ENCODE data around the gene NNAT. TPM values are rescaled to one million over a fixed set of nuclear protein-coding genes. Genes with fewer than 3 reads are reported as not detected.

Gene NNAT
- total RNA-seq, 2 donors from 2014 or later: 0.19 to 0.93 TPM

DNA sequence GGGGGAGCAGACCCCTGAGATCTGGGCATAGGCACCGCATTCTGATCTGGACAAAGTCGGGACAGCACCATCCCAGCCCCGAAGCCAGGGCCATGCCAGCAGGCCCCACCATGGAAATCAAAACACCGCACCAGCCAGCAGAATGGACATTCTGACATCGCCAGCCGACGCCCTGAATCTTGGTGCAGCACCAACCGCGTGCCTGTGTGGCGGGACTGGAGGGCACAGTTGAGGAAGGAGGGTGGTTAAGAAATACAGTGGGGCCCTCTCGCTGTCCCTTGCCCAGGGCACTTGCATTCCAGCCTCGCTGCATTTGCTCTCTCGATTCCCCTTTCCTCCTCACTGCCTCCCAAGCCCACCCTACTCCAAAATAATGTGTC, 2.0 kb downstream of the NNAT start:
- no peak for DNase-seq
- Mint-ChIP-seq H3K27me3 (ENCODE audit: low read depth) (no peaks in the 10 kb centered on the region), H3K4me3 (no peak overlapping the region), H3K9me3 (no peaks in the 10 kb centered on the region), H3K36me3 (ENCODE audit: insufficient read depth in 2 of 2) (peaks cover 1 to 3% of the 10 kb centered on the region in 2 donors), H3K4me1 (ENCODE audit: low read depth) (peaks cover 47% of the 10 kb centered on the region), H3K27ac (no peak overlapping the region)
- no peak for ATAC-seq (replicated peaks in 1 of 2)

GRCh38 chr20:37523911-37524700, 3.1 kb downstream of the NNAT start:
- DNase-seq (no peak), ATAC-seq (replicated peaks in 1 of 2) (no peak)
- H3K4me1 Mint-ChIP-seq (ENCODE audit: low read depth): peaks cover 57% of the 10 kb centered on the region
- no peaks in the 10 kb centered on the region for H3K27me3 Mint-ChIP-seq (ENCODE audit: low read depth)
- no peak overlapping the region for H3K27ac Mint-ChIP-seq
- H3K36me3 Mint-ChIP-seq (ENCODE audit: insufficient read depth in 2 of 2): peaks cover 1 to 4% of the 10 kb centered on the region in 2 donors
- no peak overlapping the region for H3K4me3 Mint-ChIP-seq
- H3K9me3 Mint-ChIP-seq: no peaks in the 10 kb centered on the region

DNA sequence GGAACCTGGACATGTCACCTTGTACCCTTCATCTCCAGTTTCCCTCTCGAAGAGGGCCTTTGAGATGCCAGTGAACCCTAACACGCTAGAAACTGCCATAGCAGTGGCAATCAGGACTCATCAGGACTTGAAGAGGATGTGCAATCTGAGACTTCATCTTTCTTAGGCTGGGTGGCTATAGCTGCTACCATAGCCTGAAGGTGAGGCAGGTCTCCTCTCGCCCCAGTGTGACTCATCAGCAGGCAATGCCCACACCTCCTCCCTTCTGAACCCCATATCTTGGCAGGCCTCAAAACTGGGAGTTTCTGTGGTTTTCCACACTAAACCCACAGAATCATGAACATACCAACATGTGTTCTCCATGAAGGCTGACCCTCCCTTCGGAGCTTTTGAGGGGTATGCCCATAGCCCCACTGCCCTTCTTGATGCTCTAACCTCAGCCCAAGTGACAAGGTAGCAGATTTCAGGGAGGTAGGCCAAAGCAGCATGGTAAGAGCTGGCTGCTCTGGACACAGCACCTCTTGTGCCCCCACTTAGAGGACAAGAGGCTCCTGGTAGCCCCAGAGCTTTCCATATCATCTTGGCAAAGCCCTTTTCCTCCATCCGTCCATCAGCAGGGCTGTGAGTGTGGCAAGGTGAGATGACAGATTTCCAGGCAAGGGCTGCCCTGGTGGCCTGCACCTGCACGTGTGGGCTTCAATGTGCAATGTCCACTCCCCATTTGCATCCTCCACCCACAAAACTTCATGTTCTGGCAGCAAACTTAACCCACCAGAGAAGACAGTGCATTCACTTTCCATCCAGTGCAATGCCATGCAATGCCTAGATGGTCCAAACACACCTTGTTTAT, 4.0 kb downstream of the NNAT start:
- DNase-seq: peak in 1 of 2 donors; percentile 60
- Mint-ChIP-seq H3K4me3 (peak overlapping the region; percentile 88 to 90), H3K27me3 (ENCODE audit: low read depth) (no peaks in the 10 kb centered on the region), H3K36me3 (ENCODE audit: insufficient read depth in 2 of 2) (peaks cover 1 to 4% of the 10 kb centered on the region in 2 donors), H3K9me3 (no peaks in the 10 kb centered on the region), H3K4me1 (ENCODE audit: low read depth) (peaks cover 61% of the 10 kb centered on the region), H3K27ac (peak overlapping the region; percentile 20)
- peak in 1 of 2 donors; percentile 42 for ATAC-seq (replicated peaks in 1 of 2)

GRCh38 chr20:37525810-37526209, 4.8 kb downstream of the NNAT start:
- no peaks in the 10 kb centered on the region for H3K27me3 Mint-ChIP-seq (ENCODE audit: low read depth)
- H3K9me3 Mint-ChIP-seq: no peaks in the 10 kb centered on the region
- H3K4me1 Mint-ChIP-seq (ENCODE audit: low read depth): peaks cover 55% of the 10 kb centered on the region
- peaks cover 1 to 4% of the 10 kb centered on the region in 2 donors for H3K36me3 Mint-ChIP-seq (ENCODE audit: insufficient read depth in 2 of 2)
- DNase-seq (no peak), ATAC-seq (replicated peaks in 1 of 2) (no peak)
- no peak overlapping the region for H3K27ac Mint-ChIP-seq
- H3K4me3 Mint-ChIP-seq: peak overlapping the region; percentile 88 to 90

DNA sequence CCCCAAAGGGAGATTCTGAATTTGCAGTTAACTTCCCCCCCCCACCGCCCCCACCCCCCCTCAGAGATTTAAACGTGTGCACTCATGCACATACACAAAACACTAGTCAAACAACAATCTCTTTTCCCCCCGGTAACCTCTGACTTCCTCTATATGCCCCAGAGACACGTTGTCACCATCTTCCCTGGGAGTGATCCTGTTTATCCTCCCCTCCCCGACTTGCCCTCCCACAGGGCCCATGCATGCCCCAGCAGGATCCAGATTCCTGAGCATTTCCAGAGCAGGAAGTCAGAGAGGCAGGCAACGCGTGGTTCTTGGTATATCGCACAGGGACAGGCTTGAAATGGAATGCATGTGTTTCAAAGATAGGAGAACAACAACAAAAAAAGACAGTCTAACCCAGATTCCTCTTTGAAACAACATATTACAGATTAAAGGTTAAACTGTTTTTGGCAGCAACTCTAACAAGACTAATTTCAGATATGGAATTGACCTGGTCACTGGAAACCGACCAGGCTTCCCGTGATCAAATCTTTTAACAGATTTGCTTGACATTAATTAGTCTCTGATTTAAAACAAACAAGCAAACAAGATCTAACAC, 5.3 kb downstream of the NNAT start:
- no peak for DNase-seq
- H3K36me3 Mint-ChIP-seq (ENCODE audit: insufficient read depth in 2 of 2): peaks cover 1 to 4% of the 10 kb centered on the region in 2 donors
- H3K27ac Mint-ChIP-seq: peak overlapping the region; percentile 85
- H3K27me3 Mint-ChIP-seq (ENCODE audit: low read depth): no peaks in the 10 kb centered on the region
- peak overlapping the region; percentile 88 to 90 for H3K4me3 Mint-ChIP-seq
- no peaks in the 10 kb centered on the region for H3K9me3 Mint-ChIP-seq
- no peak for ATAC-seq (replicated peaks in 1 of 2)
- peaks cover 55% of the 10 kb centered on the region for H3K4me1 Mint-ChIP-seq (ENCODE audit: low read depth)

- Mint-ChIP-seq H3K4me3 (peak overlapping the region; percentile 88 to 90), H3K4me1 (ENCODE audit: low read depth) (peaks cover 49% of the 10 kb centered on the region), H3K36me3 (ENCODE audit: insufficient read depth in 2 of 2) (peaks cover 1 to 2% of the 10 kb centered on the region in 2 donors), H3K9me3 (no peaks in the 10 kb centered on the region), H3K27me3 (ENCODE audit: low read depth) (no peaks in the 10 kb centered on the region), H3K27ac (peak overlapping the region; percentile 100)
- no peak for DNase-seq
- no peak for ATAC-seq (replicated peaks in 1 of 2)
Observed at GRCh38 chr20:37526839-37527637, 6.0 kb downstream of the NNAT start.

DNA sequence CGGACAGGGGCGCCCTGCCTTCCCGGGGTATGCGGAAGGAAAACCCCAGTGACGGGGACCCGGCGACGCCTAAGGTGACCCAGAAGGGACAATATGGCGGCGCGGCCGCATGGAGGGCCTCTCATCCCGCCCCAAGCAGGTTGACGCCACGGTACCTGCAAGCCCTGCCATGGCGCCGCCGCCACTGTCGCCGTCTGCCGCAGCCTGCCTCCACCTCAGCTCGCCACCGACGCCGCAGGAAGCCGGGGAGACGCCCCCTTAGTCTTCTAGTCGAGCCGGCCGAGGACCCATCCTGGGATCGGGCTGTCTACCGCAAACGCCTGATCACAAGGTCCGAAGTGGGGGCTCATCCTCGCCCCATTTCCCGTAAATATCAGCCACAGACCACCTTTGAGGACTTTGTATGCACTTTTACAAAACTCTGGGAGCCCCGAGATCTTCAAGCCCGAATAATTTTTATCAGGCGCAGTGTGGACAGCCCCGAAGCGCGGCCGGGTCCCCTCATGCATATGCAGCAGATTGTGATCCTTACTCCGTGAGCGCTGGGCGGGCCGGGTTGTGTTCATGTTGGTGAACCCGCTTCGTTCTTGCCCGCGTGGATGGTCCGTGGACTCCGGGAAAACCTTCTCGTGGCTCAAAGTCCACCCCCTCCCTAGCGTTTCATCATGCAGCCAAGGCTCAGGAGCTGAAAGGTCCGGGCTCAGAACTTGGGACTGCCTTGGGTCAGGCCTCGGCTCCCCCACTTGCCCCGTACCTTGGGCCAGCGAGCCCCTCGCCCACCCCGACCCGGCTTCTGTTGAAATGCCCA, 6.8 kb downstream of the NNAT start, which contains the start of gene BLCAP:
TSS of gene BLCAP (minus strand) at position 239 of the 808 bp plus-strand sequence. CDS start 8,702 bp downstream, outside the sequence.
- Mint-ChIP-seq H3K27ac (peak within 1 kb of the TSS; percentile 100), H3K36me3 (ENCODE audit: insufficient read depth in 2 of 2) (peaks cover 1 to 2% of the 10 kb centered on the region in 2 donors), H3K9me3 (no peaks in the 10 kb centered on the region), H3K4me1 (ENCODE audit: low read depth) (peaks cover 48% of the 10 kb centered on the region), H3K4me3 (peak within 1 kb of the TSS; percentile 88 to 90), H3K27me3 (ENCODE audit: low read depth) (no peaks in the 10 kb centered on the region)
- DNase-seq: peak; percentile 91 to 96
- peak; percentile 92 to 93 for ATAC-seq (replicated peaks in 1 of 2)

DNA sequence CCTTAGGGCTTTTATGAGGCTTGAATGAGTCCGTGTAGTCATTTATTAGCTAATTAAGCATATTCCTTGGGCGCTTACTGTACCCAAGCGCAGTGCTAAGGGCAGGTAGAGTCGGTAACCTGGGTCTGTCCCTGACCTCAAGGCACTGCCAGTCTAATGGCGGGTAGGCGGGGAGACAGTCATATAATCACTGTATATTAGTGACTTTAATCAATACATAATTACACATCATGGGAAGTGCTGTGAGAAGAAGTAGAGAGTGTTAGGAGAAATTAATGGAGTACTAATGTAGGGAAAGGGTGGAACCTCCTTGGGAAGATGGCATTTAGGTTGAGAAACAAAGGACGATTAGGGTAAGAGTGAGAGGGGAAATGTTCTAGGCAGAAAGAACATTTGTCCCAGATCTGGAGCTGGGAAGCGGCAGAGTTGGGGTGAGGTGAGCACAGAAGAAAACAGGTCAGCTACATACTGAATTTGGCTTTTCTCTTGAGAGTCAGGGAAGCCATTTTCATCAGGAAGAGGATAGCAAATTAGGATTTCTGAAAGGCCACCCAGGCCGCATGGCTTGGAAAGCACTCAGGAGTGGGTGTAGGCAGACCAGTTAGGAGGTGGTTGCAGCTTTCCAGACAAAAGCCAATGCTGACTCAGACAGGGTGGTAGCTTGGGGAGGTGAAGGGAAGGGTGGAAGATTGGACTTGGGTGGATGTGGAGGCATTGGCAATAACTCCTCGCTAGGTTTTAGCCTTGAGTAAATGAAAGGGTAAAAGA, 7.6 kb downstream of the NNAT start:
- ATAC-seq (replicated peaks in 1 of 2) (no peak), DNase-seq (no peak)
- Mint-ChIP-seq H3K4me1 (ENCODE audit: low read depth) (peaks cover 44% of the 10 kb centered on the region), H3K4me3 (peak overlapping the region; percentile 88 to 90), H3K27ac (peak overlapping the region; percentile 100), H3K36me3 (ENCODE audit: insufficient read depth in 2 of 2) (peaks cover 1 to 2% of the 10 kb centered on the region in 2 donors), H3K27me3 (ENCODE audit: low read depth) (no peaks in the 10 kb centered on the region), H3K9me3 (no peaks in the 10 kb centered on the region)

GRCh38 chr20:37529214-37529967, 8.3 kb downstream of the NNAT start:
- ATAC-seq (replicated peaks in 1 of 2) (no peak), DNase-seq (no peak)
- peaks cover 40% of the 10 kb centered on the region for H3K4me1 Mint-ChIP-seq (ENCODE audit: low read depth)
- no peaks in the 10 kb centered on the region for H3K9me3 Mint-ChIP-seq
- peak overlapping the region; percentile 4 to 90 for H3K4me3 Mint-ChIP-seq
- peaks cover 1 to 2% of the 10 kb centered on the region in 2 donors for H3K36me3 Mint-ChIP-seq (ENCODE audit: insufficient read depth in 2 of 2)
- H3K27ac Mint-ChIP-seq: no peak overlapping the region
- H3K27me3 Mint-ChIP-seq (ENCODE audit: low read depth): no peaks in the 10 kb centered on the region

DNA sequence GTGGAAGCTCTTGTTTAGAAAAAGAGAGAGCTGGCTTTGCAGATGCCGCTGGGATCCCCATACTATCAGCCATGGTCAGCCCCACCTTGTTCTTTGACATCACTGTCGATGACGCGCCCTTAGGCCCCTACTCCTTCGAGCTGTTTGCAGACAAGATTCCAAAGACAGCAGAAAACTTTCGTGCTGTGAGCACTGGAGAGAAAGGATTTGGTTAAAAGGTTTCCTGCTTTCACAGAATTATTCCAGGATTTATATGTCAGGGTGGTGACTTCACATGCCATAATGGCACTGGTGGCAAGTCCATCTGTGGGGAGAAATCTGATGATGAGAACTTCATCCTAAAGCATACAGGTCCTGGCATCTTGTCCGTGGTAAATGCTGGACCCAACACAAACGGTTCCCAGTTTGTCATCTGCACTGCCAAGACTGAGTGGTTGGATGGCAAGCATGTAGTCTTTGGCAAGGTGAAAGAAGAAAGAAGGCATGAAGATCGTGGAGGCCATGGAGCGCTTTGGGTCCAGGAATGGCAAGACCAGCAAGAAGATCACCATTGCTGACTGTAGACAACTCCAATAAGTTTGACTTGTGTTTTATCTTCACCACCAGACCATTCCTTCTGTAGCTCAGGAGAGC, 9.0 kb downstream of the NNAT start:
- DNase-seq (no peak), ATAC-seq (replicated peaks in 1 of 2) (no peak)
- Mint-ChIP-seq H3K27ac (no peak overlapping the region), H3K4me3 (no peak overlapping the region), H3K36me3 (ENCODE audit: insufficient read depth in 2 of 2) (peaks cover 1 to 2% of the 10 kb centered on the region in 2 donors), H3K4me1 (ENCODE audit: low read depth) (peaks cover 39% of the 10 kb centered on the region), H3K27me3 (ENCODE audit: low read depth) (no peaks in the 10 kb centered on the region), H3K9me3 (no peaks in the 10 kb centered on the region)

Data from activated T-cell treated with anti-CD3 and anti-CD28 coated beads, Interleukin-2, amount 50 U/mL, for 72 hours (primary cell).